DND-41 (cell line): ENCODE measurements around the gene APOC4.

Source experiments
- ATAC-seq: fragments of 200-7000 bp; cut with Tn5 transposase; 3 replicates; pipeline ENCODE4 v1.9.1; 2021; ENCODE audit warnings: low read depth; ENCODE audit not compliant: insufficient read depth
- DNase-seq: peaks from one replicate; pipeline ENCODE4 v3.0.0-alpha.2; 2020
- H2AFZ ChIP-seq: 2 replicates; pipeline ENCODE4 v1.6.0; 2012; ENCODE audit warnings: low read depth, low read length
- H3K27ac ChIP-seq: 2 replicates; pipeline ENCODE4 v1.5.1; 2012; ENCODE audit warnings: low read length, inconsistent platforms
- H3K27me3 ChIP-seq: fragments of 200-600 bp; sonication (generic); 2 replicates; pipeline ENCODE4 v1.6.0; 2012; ENCODE audit warnings: low read length, mild to moderate bottlenecking, inconsistent platforms; ENCODE audit not compliant: insufficient read depth, poor library complexity
- H3K36me3 ChIP-seq: 2 replicates; pipeline ENCODE4 v1.5.1; 2012; ENCODE audit warnings: low read length, inconsistent platforms; ENCODE audit not compliant: insufficient read depth
- H3K4me1 ChIP-seq: 2 replicates; pipeline ENCODE4 v1.5.1; 2012; ENCODE audit warnings: mild to moderate bottlenecking, low read length; ENCODE audit not compliant: insufficient read depth
- H3K4me2 ChIP-seq: 2 replicates; pipeline ENCODE4 v1.6.0; 2012; ENCODE audit warnings: mild to moderate bottlenecking, moderate library complexity, low read length, inconsistent platforms; ENCODE audit not compliant: insufficient read depth
- H3K4me3 ChIP-seq, 2 experiments: fragments of 200-600 bp in 1 of 2; shearing (Covaris generic) in 1 of 2; 2 replicates each; pipeline ENCODE4 v1.5.1; 2012 to 2016; ENCODE audit warnings: inconsistent platforms in 2 of 2, low read length in 2 of 2, mild to moderate bottlenecking in 2 of 2, low read depth in 1 of 2, moderate library complexity in 1 of 2
- H3K79me2 ChIP-seq: 2 replicates; pipeline ENCODE4 v1.6.0; 2012; ENCODE audit warnings: low read length, inconsistent platforms; ENCODE audit not compliant: insufficient read depth
- H3K9ac ChIP-seq: 2 replicates; pipeline ENCODE4 v1.6.0; 2012; ENCODE audit warnings: low read depth, mild to moderate bottlenecking, inconsistent platforms, low read length, moderate library complexity
- H3K9me3 ChIP-seq: 2 replicates; pipeline ENCODE4 v1.5.1; 2012; ENCODE audit warnings: low read length, moderate library complexity, mild to moderate bottlenecking, inconsistent platforms; ENCODE audit not compliant: insufficient read depth, severe bottlenecking
- H4K20me1 ChIP-seq: 2 replicates; pipeline ENCODE4 v1.6.0; 2012; ENCODE audit warnings: low read length; ENCODE audit not compliant: insufficient read depth
- CTCF ChIP-seq: IDR thresholded peaks from 2 replicates; pipeline ENCODE4 v1.5.1; 2012; ENCODE audit warnings: borderline replicate concordance, low read length, moderate library complexity, mild to moderate bottlenecking; ENCODE audit not compliant: poor library complexity, severe bottlenecking; ENCODE audit errors: extremely low read depth
- EZH2 ChIP-seq: IDR thresholded peaks from 3 replicates; pipeline ENCODE4 v1.6.1; 2012; ENCODE audit warnings: borderline replicate concordance, low read depth, mild to moderate bottlenecking, moderate library complexity, low read length, inconsistent platforms; ENCODE audit not compliant: severe bottlenecking

The APOC4 gene

GRCh38 chr19:44904426-44904994 is 37.5 kb upstream of the APOC4 start:
- Histone ChIP-seq H3K4me2 (no peak overlapping the region), H3K9me3 (no peaks in the 10 kb centered on the region), H3K27me3 (no peaks in the 10 kb centered on the region), H3K9ac (no peak overlapping the region), H3K36me3 (peaks cover 37% of the 10 kb centered on the region), H3K4me3 (no peak overlapping the region), H3K27ac (no peak overlapping the region), H4K20me1 (peaks cover 24% of the 10 kb centered on the region), H3K4me1 (no peaks in the 10 kb centered on the region), H3K79me2 (no peaks in the 10 kb centered on the region), H2AFZ (no peak overlapping the region)
- ATAC-seq (0 out of 3 replicates have a peak, but pooled peaks have one; percentile 5), DNase-seq (peak; percentile 19)
- TF ChIP-seq EZH2 (no peak), CTCF (peak; percentile 47)

GRCh38 chr19:44905437-44906160 is 36.4 kb upstream of the APOC4 start, which contains the start of gene APOE:
Gene APOE (plus strand): TSS chr19:44905796. CDS start chr19:44906625, 829 bp downstream.
- TF ChIP-seq EZH2: no peak
- no peak for TF ChIP-seq CTCF
- DNase-seq (no peak), ATAC-seq (peak; percentile 21; the same call in 1 of the 3 replicates)
- Histone ChIP-seq H3K4me1 (no peaks in the 10 kb centered on the region), H4K20me1 (peaks cover 17% of the 10 kb centered on the region), H3K27ac (no peak within 1 kb of the TSS), H3K36me3 (peaks cover 26% of the 10 kb centered on the region), H3K27me3 (no peaks in the 10 kb centered on the region), H3K79me2 (no peaks in the 10 kb centered on the region), H3K9ac (no peak within 1 kb of the TSS), H3K4me3 (no peak within 1 kb of the TSS), H3K4me2 (no peak within 1 kb of the TSS), H2AFZ (no peak within 1 kb of the TSS), H3K9me3 (no peaks in the 10 kb centered on the region)

GRCh38 chr19:44907613-44908012 is 34.4 kb upstream of the APOC4 start:
- peaks cover 12% of the 10 kb centered on the region for H4K20me1 ChIP-seq
- no peak overlapping the region for H3K4me2 ChIP-seq
- H3K4me1 ChIP-seq: no peaks in the 10 kb centered on the region
- H3K4me3 ChIP-seq: no peak overlapping the region
- peaks cover 12% of the 10 kb centered on the region for H3K36me3 ChIP-seq
- H3K9ac ChIP-seq: no peak overlapping the region
- H3K27ac ChIP-seq: no peak overlapping the region
- no peaks in the 10 kb centered on the region for H3K79me2 ChIP-seq
- no peaks in the 10 kb centered on the region for H3K27me3 ChIP-seq
- DNase-seq (no peak), ATAC-seq (no peak)
- no peak overlapping the region for H2AFZ ChIP-seq
- TF ChIP-seq CTCF: no peak
- TF ChIP-seq EZH2: no peak
- no peaks in the 10 kb centered on the region for H3K9me3 ChIP-seq
